Measurements from ENCODE around the gene PITPNM1. TPM values are rescaled to one million over a fixed set of nuclear protein-coding genes. Genes with fewer than 3 reads are reported as not detected.

Gene PITPNM1
- total RNA-seq, 1 experiment from 2014 or later = 0.90 TPM

DNA sequence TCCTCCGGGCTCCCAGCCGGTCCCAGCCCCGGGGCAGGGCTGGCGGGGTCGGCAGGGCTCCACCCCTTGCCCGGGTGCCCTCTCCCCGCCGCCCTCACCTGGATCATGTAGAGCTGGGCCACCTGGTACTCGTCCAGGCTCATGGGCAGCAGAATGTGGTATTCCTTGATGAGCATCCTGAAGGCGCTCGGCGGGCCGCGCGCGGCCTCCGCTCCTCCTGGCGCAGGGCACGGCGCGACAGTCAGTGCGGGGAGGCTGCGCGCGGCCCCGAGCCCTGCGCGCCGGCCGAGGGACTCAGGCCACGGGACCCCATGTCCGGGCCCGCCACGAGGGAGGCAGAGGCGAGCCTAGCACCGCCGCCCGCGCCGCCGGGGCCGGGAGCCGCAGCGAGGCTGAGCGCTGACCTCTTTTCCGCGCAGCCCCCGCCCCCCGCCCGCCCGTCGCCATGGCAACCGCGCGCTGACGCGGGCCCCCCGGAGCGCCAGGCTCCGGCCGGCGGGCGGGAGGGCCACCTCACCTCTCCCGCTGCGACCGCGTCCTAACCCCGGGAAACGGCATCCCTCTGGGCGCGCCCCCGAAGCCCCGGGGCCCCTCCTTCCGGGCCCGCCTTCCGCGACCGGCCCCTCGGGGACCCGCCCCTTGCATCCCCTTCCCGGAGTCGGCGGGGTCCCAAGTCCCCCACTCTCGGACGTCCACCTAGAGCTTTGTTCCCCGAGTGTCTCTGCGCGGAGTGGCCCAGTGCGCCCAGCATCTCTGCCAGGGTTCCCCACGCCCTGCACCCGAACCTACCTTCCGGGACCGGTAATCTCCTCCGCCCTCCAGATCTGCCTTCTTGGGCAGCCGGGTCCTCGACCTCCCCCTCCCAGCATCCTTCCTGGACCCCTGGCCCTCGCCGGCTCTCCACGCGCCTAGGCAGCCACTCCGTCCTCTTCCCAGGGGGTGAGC lies 886 bp downstream of the PITPNM1 start:
- no peak for DNase-seq (ENCODE audit: low read depth)

GRCh38 chr11:67503119-67504004 lies 1.8 kb downstream of the PITPNM1 start:
- DNase-seq (ENCODE audit: low read depth) = no peak

- no peak for DNase-seq (ENCODE audit: low read depth)
These were observed 2.7 kb downstream of the PITPNM1 start for GRCh38 chr11:67502328-67502979.

- DNase-seq (ENCODE audit: low read depth) = no peak
These were observed 3.3 kb downstream of the PITPNM1 start for GRCh38 chr11:67501854-67502253.

GRCh38 chr11:67500831-67501715 lies 4.1 kb downstream of the PITPNM1 start:
- no peak for DNase-seq (ENCODE audit: low read depth)

GRCh38 chr11:67500484-67500821 lies 4.7 kb downstream of the PITPNM1 start:
- DNase-seq (ENCODE audit: low read depth) = no peak

- no peak for DNase-seq (ENCODE audit: low read depth)
These were observed 5.2 kb downstream of the PITPNM1 start for GRCh38 chr11:67499808-67500483.

DNA sequence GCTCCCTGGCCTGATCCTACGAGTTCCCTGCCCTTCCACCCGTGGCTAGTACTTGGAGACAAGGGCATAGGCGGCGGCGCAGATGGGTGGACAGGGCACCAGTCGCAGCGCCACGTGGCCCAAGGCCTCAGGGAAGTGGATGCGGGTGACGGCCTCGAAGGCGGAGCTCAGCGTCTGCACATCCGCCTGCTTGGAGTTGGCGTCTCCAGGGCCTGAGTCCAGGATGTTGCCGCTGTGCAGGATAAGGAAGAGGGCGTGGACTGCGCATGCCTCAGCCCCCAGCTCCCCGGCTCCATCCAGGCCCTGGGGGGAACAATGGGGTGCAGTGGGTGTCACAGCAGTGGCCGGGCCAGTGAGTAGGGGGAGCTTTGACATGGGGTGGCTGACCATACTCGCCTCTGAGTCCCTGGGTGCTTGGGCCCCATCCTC lies 6.6 kb downstream of the PITPNM1 start:
- no peak for DNase-seq (ENCODE audit: low read depth)

DNA sequence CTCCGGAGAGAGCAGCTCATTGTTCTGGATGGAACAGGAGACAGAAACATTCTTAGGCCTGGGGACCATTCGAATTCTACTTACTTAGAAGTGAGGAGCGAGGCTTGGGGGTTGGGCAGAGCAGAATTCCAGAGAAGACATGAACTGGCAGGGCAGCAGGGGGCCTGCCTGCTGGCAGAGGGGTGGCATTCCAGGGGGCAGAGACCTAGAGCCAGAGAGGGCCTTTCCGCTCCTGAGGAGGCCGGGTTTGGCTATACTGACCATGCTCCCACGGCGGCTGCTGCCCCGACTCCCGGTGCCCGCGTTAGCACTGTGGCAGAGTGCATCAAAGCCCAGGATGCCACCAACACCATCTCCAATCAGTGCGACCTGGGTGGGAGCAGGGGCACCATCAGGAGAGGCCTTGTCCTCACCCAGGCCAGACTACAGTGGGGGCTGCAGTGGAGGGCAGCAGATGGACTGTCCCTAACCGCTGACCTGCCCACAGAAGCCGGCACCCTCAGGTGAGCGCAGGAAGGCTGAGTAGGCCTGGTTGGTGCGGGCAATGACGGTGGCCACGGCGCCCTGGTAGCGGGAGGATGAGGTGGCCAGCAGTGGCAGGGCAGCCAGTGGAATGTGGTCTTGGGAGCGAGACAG lies 7.4 kb downstream of the PITPNM1 start:
- DNase-seq (ENCODE audit: low read depth) = no peak

GRCh38 chr11:67496113-67496512 lies 9.1 kb downstream of the PITPNM1 start:
- no peak for DNase-seq (ENCODE audit: low read depth)

GRCh38 chr11:67495234-67496005 lies 9.7 kb downstream of the PITPNM1 start:
- no peak for DNase-seq (ENCODE audit: low read depth)

- no peak for DNase-seq (ENCODE audit: low read depth)
These were observed 10.6 kb downstream of the PITPNM1 start for GRCh38 chr11:67494371-67495233.

GRCh38 chr11:67493548-67494370 lies 11.4 kb downstream of the PITPNM1 start:
- DNase-seq (ENCODE audit: low read depth) = no peak

DNA sequence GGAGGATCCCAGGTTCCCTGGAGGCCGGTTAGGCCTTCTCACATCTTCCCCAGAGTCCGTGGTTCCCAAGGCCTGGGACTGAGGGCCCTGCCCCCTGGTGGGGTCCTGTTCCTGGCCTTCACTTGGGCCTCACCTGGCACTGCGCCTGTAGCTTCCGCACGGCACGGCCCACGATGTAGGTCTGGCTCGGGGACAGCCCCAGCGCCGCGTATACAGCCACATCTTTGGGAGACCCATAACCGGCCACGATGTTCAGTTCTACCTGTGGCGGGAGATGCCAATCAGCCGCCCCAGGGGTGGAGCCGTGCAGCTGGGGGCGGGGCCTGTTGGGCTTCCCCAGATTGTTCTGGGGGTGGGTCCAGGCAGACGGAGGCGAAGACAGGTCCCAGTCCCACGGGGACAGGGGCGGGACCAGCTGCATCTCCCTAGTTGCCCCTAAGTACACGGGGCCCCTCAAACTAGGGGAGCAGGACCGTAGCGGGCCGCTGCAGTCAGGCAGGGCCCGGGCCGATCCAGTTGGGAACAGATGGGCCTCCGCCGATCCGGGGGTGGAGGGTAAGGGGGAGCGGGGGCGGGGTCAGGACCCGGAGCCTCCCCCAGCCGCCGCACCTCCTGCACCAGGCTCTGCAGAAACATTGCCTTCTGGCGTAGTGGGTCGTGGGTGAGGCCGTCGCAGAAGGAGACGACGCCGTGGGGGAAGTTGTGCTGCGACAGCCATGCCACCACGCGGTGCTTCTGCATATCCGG lies 12.2 kb downstream of the PITPNM1 start:
- DNase-seq (ENCODE audit: low read depth) = no peak

DNA sequence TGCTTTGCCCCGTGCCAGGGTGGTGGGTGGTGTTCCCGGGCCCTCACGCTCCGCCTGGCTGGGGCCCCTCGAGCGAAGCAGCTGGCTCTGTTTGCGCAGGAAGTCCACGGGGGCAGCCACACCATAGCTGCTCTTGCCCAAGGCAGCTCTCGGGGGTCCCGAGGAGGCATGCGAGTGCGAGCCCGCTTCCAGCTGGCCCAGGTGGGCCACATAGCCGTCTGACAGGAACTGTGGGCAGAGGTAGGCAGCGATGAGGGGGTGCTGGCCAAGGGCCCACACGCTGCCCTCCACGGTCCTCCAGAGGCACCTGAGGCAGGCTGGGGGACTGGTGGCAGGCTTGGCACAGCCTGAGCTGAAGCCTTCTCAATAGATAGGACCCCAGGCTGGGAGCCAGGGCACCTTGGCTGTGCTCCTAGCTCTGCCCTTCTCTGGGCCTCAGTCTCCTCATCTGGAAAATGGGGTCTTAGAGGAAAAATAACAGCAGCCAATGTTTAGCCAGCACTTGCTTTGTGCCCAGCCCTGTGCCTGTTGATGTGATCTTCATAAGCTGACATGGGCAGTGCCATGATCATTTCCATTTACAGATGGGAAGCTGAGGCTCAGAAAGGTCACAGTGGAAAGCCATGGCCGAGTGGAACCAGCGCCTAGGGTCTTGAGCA lies 13.0 kb downstream of the PITPNM1 start:
- DNase-seq (ENCODE audit: low read depth) = no peak

Data from HT1080 (cell line).